H1 (cell line): ENCODE measurements around the gene FBXL14. TPM values are rescaled to one million over a fixed set of nuclear protein-coding genes. Genes with fewer than 3 reads are reported as not detected.

Experiments used
- CTCF ChIA-PET: fragments of 300-600 bp; sonication (Branson Sonifier 250); formaldehyde crosslinking; loops from one replicate; lab custom pipeline; 2021; ENCODE audit not compliant: partially characterized antibody; lab: Charles Lee
- POLR2A ChIA-PET: fragments of 300-600 bp; sonication (Branson Sonifier 250); formaldehyde crosslinking; loops from one replicate; lab custom pipeline; 2021; ENCODE audit warnings: inconsistent platforms; ENCODE audit not compliant: partially characterized antibody; lab: Charles Lee
- DNase-seq, 2 experiments: peaks; one replicate each; pipeline versions ENCODE4 v3.0.0 to v3.0.0-alpha.2; 2010 to 2022; ENCODE audit warnings: low spot score in 2 of 2, low read depth in 1 of 2, mixed read lengths in 1 of 2
- FAIRE-seq: peaks from 2 replicates; lab custom pipeline; 2011; peaks lifted over from hg19 to GRCh38; lab: Jason Lieb, UNC
- H2AFZ ChIP-seq: 2 replicates; pipeline ENCODE4 v1.8.1; 2012; ENCODE audit warnings: low read length, inconsistent platforms
- H2AK5ac ChIP-seq: 2 replicates; pipeline ENCODE4 v1.6.1; 2013; ENCODE audit warnings: low read depth, low read length
- H2BK120ac ChIP-seq: replicated peaks from 2 replicates; pipeline ENCODE3; 2013; ENCODE audit warnings: low read depth, low read length, inconsistent platforms
- H2BK12ac ChIP-seq: 2 replicates; pipeline ENCODE4 v1.6.1; 2013; ENCODE audit warnings: low read depth, low read length
- H2BK15ac ChIP-seq: 2 replicates; pipeline ENCODE4 v1.6.1; 2013; ENCODE audit warnings: low read length
- H2BK20ac ChIP-seq: 2 replicates; pipeline ENCODE4 v1.6.1; 2013; ENCODE audit warnings: low read length
- H2BK5ac ChIP-seq: 2 replicates; pipeline ENCODE4 v1.6.1; 2013; ENCODE audit warnings: low read depth, low read length
- H3K14ac ChIP-seq: 2 replicates; pipeline ENCODE4 v1.6.1; 2013; ENCODE audit warnings: inconsistent platforms; ENCODE audit not compliant: insufficient read length
- H3K18ac ChIP-seq: 2 replicates; pipeline ENCODE4 v1.6.1; 2013; ENCODE audit warnings: low read length; ENCODE audit errors: extremely low read depth
- H3K23ac ChIP-seq: 2 replicates; pipeline ENCODE4 v1.6.1; 2013; ENCODE audit warnings: inconsistent platforms; ENCODE audit not compliant: insufficient read length
- H3K23me2 ChIP-seq: 2 replicates; pipeline ENCODE4 v1.6.1; 2013; ENCODE audit warnings: low read depth, low read length
- H3K27ac ChIP-seq: 2 replicates; pipeline ENCODE4 v1.6.1; 2011; ENCODE audit warnings: low read depth, low read length, inconsistent platforms
- H3K27me3 ChIP-seq, 4 experiments: replicated peaks in 1 of 4; 1 replicate in 1 of 4; 2 replicates in 3 of 4; pipeline versions ENCODE4 v1.6.1 to v1.8.1; 2011 to 2013; ENCODE audit warnings: low read length in 3 of 4, mild to moderate bottlenecking in 3 of 4, inconsistent platforms in 2 of 4, mixed read lengths in 2 of 4, moderate library complexity in 1 of 4; ENCODE audit not compliant: control insufficient read depth in 3 of 4, insufficient read depth in 3 of 4; ENCODE audit errors: extremely low read depth in 1 of 4
- H3K36me3 ChIP-seq, 4 experiments: 2 replicates each; pipeline versions ENCODE4 v1.6.1 to v1.8.1; 2011 to 2013; ENCODE audit warnings: mild to moderate bottlenecking in 4 of 4, low read length in 3 of 4, moderate library complexity in 2 of 4, control low read depth in 1 of 4, inconsistent platforms in 1 of 4; ENCODE audit not compliant: insufficient read depth in 4 of 4, control insufficient read depth in 2 of 4
- H3K4ac ChIP-seq: replicated peaks from 2 replicates; pipeline ENCODE3; 2013; ENCODE audit warnings: low read length, low read depth, mixed read lengths, inconsistent platforms; ENCODE audit not compliant: insufficient read length
- H3K4me1 ChIP-seq, 4 experiments: replicated peaks in 1 of 4; 1 replicate in 1 of 4; 2 replicates in 3 of 4; pipeline versions ENCODE4 v1.6.1 to v1.8.1; 2011 to 2013; ENCODE audit warnings: low read length in 3 of 4, inconsistent platforms in 2 of 4, mixed read lengths in 1 of 4; ENCODE audit not compliant: insufficient read depth in 4 of 4, control insufficient read depth in 3 of 4
- H3K4me2 ChIP-seq, 2 experiments: 2 replicates each; pipeline versions ENCODE4 v1.6.1 to v1.8.1; 2011 to 2013; ENCODE audit warnings: low read depth in 2 of 2, low read length in 2 of 2, control low read depth in 1 of 2, inconsistent platforms in 1 of 2, mild to moderate bottlenecking in 1 of 2; ENCODE audit not compliant: insufficient read depth in 1 of 2
- H3K4me3 ChIP-seq, 4 experiments: fragments of 200-600, 300-600 bp in 1 of 4; sonication (generic), shearing (Covaris generic), sonication (Bioruptor Twin) in 1 of 4; 2 replicates each; pipeline versions ENCODE4 v1.5.1 to v1.8.1; 2011 to 2016; ENCODE audit warnings: low read length in 4 of 4, low read depth in 3 of 4, control low read depth in 2 of 4, inconsistent platforms in 2 of 4, mild to moderate bottlenecking in 2 of 4, mixed read lengths in 1 of 4, moderate library complexity in 1 of 4; ENCODE audit not compliant: insufficient read depth in 2 of 4; ENCODE audit errors: extremely low read depth in 1 of 4
- H3K56ac ChIP-seq: replicated peaks from 2 replicates; pipeline ENCODE3; 2013; ENCODE audit warnings: low read depth, mild to moderate bottlenecking, mixed read lengths, low read length, inconsistent platforms; ENCODE audit not compliant: insufficient read length
- H3K79me1 ChIP-seq: 2 replicates; pipeline ENCODE4 v1.6.1; 2013; ENCODE audit warnings: low read depth, low read length, control low read depth
- H3K79me2 ChIP-seq, 2 experiments: 2 replicates each; pipeline versions ENCODE4 v1.6.1 to v1.8.1; 2012 to 2013; ENCODE audit warnings: low read length in 2 of 2, mild to moderate bottlenecking in 2 of 2, inconsistent platforms in 1 of 2; ENCODE audit not compliant: insufficient read depth in 2 of 2, control insufficient read depth in 1 of 2
- H3K9ac ChIP-seq, 4 experiments: replicated peaks in 1 of 4; 1 replicate in 1 of 4; 2 replicates in 3 of 4; pipeline versions ENCODE4 v1.6.1 to v1.8.1; 2011 to 2013; ENCODE audit warnings: low read depth in 3 of 4, low read length in 3 of 4, control low read depth in 2 of 4, mild to moderate bottlenecking in 2 of 4, moderate library complexity in 2 of 4, inconsistent platforms in 1 of 4; ENCODE audit errors: extremely low read depth in 1 of 4
- H3K9me3 ChIP-seq, 2 experiments: 2 replicates each; pipeline versions ENCODE4 v1.6.1 to v1.8.1; 2012 to 2013; ENCODE audit warnings: mild to moderate bottlenecking in 2 of 2, moderate library complexity in 2 of 2, control low read depth in 1 of 2, inconsistent platforms in 1 of 2, low read depth in 1 of 2, low read length in 1 of 2, mixed read lengths in 1 of 2; ENCODE audit not compliant: insufficient read depth in 2 of 2
- H4K20me1 ChIP-seq, 2 experiments: replicated peaks in 1 of 2; 2 replicates each; pipeline versions ENCODE3 to v1.8.1; 2011 to 2013; ENCODE audit warnings: inconsistent platforms in 2 of 2, low read length in 2 of 2, mild to moderate bottlenecking in 1 of 2; ENCODE audit not compliant: insufficient read depth in 2 of 2, control insufficient read depth in 1 of 2
- H4K5ac ChIP-seq: 2 replicates; pipeline ENCODE4 v1.6.1; 2013; ENCODE audit warnings: low read length, low read depth, mixed read lengths, inconsistent platforms; ENCODE audit not compliant: insufficient read length
- H4K8ac ChIP-seq: 2 replicates; pipeline ENCODE4 v1.8.0; 2013; ENCODE audit warnings: mild to moderate bottlenecking, moderate library complexity, low read length, inconsistent platforms; ENCODE audit not compliant: insufficient read depth; ENCODE audit errors: extremely low read depth
- H4K91ac ChIP-seq: replicated peaks from 2 replicates; pipeline ENCODE3; 2013; ENCODE audit warnings: low read length, mixed read lengths, inconsistent platforms; ENCODE audit not compliant: insufficient read length
- EGR1 ChIP-seq: IDR thresholded peaks from 2 replicates; pipeline ENCODE4 v1.6.1; 2011; ENCODE audit warnings: low read depth, low read length, borderline replicate concordance
- JUN ChIP-seq: IDR thresholded peaks from 2 replicates; pipeline ENCODE4 v1.6.1; 2011; ENCODE audit warnings: low read depth, mild to moderate bottlenecking, improper control_type of control experiment, low read length
- SP2 ChIP-seq: IDR thresholded peaks from 2 replicates; pipeline ENCODE4 v1.6.1; 2012; ENCODE audit warnings: mild to moderate bottlenecking, low read length, inconsistent platforms
- WGBS, 2 experiments: shearing (Covaris generic) in 1 of 2; methylation state at CpG; one replicate each; pipeline versions ENCODE4 v1.1.6 to v1.1.7; 2013 to 2015; ENCODE audit warnings: low lambda C conversion rate in 2 of 2, mixed read lengths in 2 of 2, inconsistent platforms in 1 of 2, low coverage in 1 of 2, missing lambda C conversion rate in 1 of 2; ENCODE audit not compliant: insufficient replicate concordance in 2 of 2, insufficient coverage in 1 of 2, insufficient read length in 1 of 2; ENCODE audit errors: extremely low coverage in 1 of 2, missing lambda C conversion rate in 1 of 2; 5-methylcytosine and 5-hydroxymethylcytosine counted together
- polyA plus RNA-seq, 7 experiments: library from polyadenylated mRNA; depleted of rRNA in 3 of 7; stranded (reverse) in 5 of 7; unstranded in 2 of 7; fragments of >200 nt in 5 of 7; fragments of 200-250 nt in 2 of 7; gene quantifications; 1 replicate in 5 of 7; 2 replicates in 1 of 7; 4 replicates in 1 of 7; pipeline versions ENCODE4 v1.2.1 to v1.2.3, GENCODE V29; 2011 to 2013; ENCODE audit warnings: missing spikeins in 2 of 7, mixed read lengths in 2 of 7
- total RNA-seq: library from RNA; stranded (reverse); fragmentation: NEBNext Ultra II Directional; extraction: Animal tissue kit (Norgen Biotek cat#: 25700); gene quantifications from 2 replicates; pipeline ENCODE4 v1.2.1, GENCODE V29; 2021

The FBXL14 gene
- total and polyA plus RNA-seq, 2 of the 8 experiments (the other 6 are each of a cell fraction or from before 2014, with no cell fraction given): 5.5 to 9.6 TPM

GRCh38 chr12:1635301-1636095 lies 41.1 kb upstream of the FBXL14 start:
- Histone ChIP-seq H3K18ac (no peak overlapping the region), H3K4ac (no peak overlapping the region), H2BK5ac (no peak overlapping the region), H3K4me3 (no peak overlapping the region), H2AFZ (no peak overlapping the region), H3K14ac (no peak overlapping the region), H3K56ac (no peak overlapping the region), H2BK120ac (no peak overlapping the region), H3K9me3 (no peaks in the 10 kb centered on the region), H3K36me3 (no peaks in the 10 kb centered on the region), H4K91ac (no peak overlapping the region), H3K4me1 (peaks cover 2 to 20% (median 11%) of the 10 kb centered on the region in 4 experiments), H3K27me3 (peaks cover 25 to 56% (median 41%) of the 10 kb centered on the region in 4 experiments), H4K8ac (no peak overlapping the region), H3K79me2 (no peaks in the 10 kb centered on the region), H3K79me1 (no peaks in the 10 kb centered on the region), H2BK15ac (no peak overlapping the region), H4K5ac (no peak overlapping the region), H2BK20ac (no peak overlapping the region), H3K4me2 (no peak overlapping the region), H4K20me1 (peaks cover 0 to 4% of the 10 kb centered on the region in 2 experiments), H2AK5ac (no peak overlapping the region), H3K9ac (no peak overlapping the region), H3K27ac (no peak overlapping the region), H3K23ac (no peak overlapping the region), H3K23me2 (no peaks in the 10 kb centered on the region; the same call in none of the 2 replicates), H2BK12ac (no peak overlapping the region)
- DNase-seq: no peak
- ChIA-PET POLR2A (interaction anchor here (1.6 kb wide), 1 partner anchor 27 kb away, joined by 5 read pairs; no protein-coding TSS in a partner anchor), CTCF (interaction anchor here (0.5 to 3.6 kb wide), 30 partner anchors 10 to 646 kb away, joined by 3 to 40 read pairs (median 5); partner anchors contain the start of gene ADIPOR2)
- no peak for TF ChIP-seq JUN
- TF ChIP-seq SP2: no peak
- TF ChIP-seq EGR1: no peak
- no peak for FAIRE-seq
- 82% methylated on average over 11 of the region's 11 CpGs; no CpG with 5 or more reads in 1 of the 2 experiments for WGBS, 2 experiments
